CD14-positive monocyte (primary cell): ENCODE data around the gene MRPS6. TPM values are rescaled to one million over a fixed set of nuclear protein-coding genes. Genes with fewer than 3 reads are reported as not detected.

Experiments used
- DNase-seq, 3 donors: peaks; one replicate each; pipeline ENCODE4 v3.0.0-alpha.2; 2011 to 2022
- H2AFZ ChIP-seq: 2 replicates; pipeline ENCODE4 v1.6.0; 2012; ENCODE audit warnings: mild to moderate bottlenecking, low read depth, low read length, inconsistent platforms; ENCODE audit not compliant: insufficient read depth, poor library complexity, severe bottlenecking
- H3K27ac ChIP-seq, 2 donors: 1 replicate in 1 of 2; 2 replicates in 1 of 2; pipeline ENCODE4 v1.5.1; 2012 to 2013; ENCODE audit warnings: low read length in 2 of 2, control low read depth in 1 of 2, inconsistent platforms in 1 of 2, low read depth in 1 of 2, mild to moderate bottlenecking in 1 of 2
- H3K27me3 ChIP-seq, 2 donors: one replicate each; pipeline versions ENCODE4 v1.6.0 to v1.6.1; 2011 to 2013; ENCODE audit warnings: low read length in 2 of 2; ENCODE audit not compliant: control insufficient read depth in 2 of 2, insufficient read depth in 2 of 2
- H3K36me3 ChIP-seq, 2 donors: replicated peaks in 1 of 2; 1 replicate in 1 of 2; 2 replicates in 1 of 2; pipeline versions ENCODE4 v1.5.1 to v1.6.1; 2012 to 2013; ENCODE audit warnings: low read length in 2 of 2, control low read depth in 1 of 2, inconsistent platforms in 1 of 2, mild to moderate bottlenecking in 1 of 2; ENCODE audit not compliant: insufficient read depth in 2 of 2, control insufficient read depth in 1 of 2
- H3K4me1 ChIP-seq, 2 donors: 1 replicate in 1 of 2; 2 replicates in 1 of 2; pipeline versions ENCODE4 v1.5.1 to v1.6.1; 2012 to 2013; ENCODE audit warnings: low read length in 2 of 2, control low read depth in 1 of 2, inconsistent platforms in 1 of 2, mild to moderate bottlenecking in 1 of 2, moderate library complexity in 1 of 2; ENCODE audit not compliant: insufficient read depth in 2 of 2, control insufficient read depth in 1 of 2
- H3K4me2 ChIP-seq: replicated peaks from 2 replicates; pipeline ENCODE3; 2012; ENCODE audit warnings: low read length, moderate library complexity, mild to moderate bottlenecking; ENCODE audit not compliant: poor library complexity, severe bottlenecking; ENCODE audit errors: extremely low read depth
- H3K4me3 ChIP-seq, 3 experiments: fragments of 200-600 bp in 1 of 3; sonication (generic) in 1 of 3; replicated peaks in 1 of 3; 1 replicate in 2 of 3; 2 replicates in 1 of 3; pipeline ENCODE4 v1.5.1; 2011 to 2013; ENCODE audit warnings: low read length in 3 of 3, mild to moderate bottlenecking in 3 of 3, control low read depth in 2 of 3, low read depth in 2 of 3, inconsistent platforms in 1 of 3, moderate library complexity in 1 of 3
- H3K79me2 ChIP-seq: 2 replicates; pipeline ENCODE4 v1.6.0; 2012; ENCODE audit warnings: mild to moderate bottlenecking, control low read depth, inconsistent platforms, low read length, moderate library complexity; ENCODE audit not compliant: insufficient read depth
- H3K9ac ChIP-seq: 2 replicates; pipeline ENCODE4 v1.6.0; 2017; ENCODE audit warnings: low read length, mild to moderate bottlenecking; ENCODE audit not compliant: insufficient read depth, poor library complexity, severe bottlenecking
- H3K9me3 ChIP-seq, 2 donors: replicated peaks in 1 of 2; 1 replicate in 1 of 2; 2 replicates in 1 of 2; pipeline versions ENCODE4 v1.5.1 to v1.6.1; 2012 to 2013; ENCODE audit warnings: low read length in 2 of 2, control low read depth in 1 of 2; ENCODE audit not compliant: control insufficient read depth in 1 of 2, insufficient read depth in 1 of 2
- H4K20me1 ChIP-seq: 2 replicates; pipeline ENCODE4 v1.6.0; 2012; ENCODE audit warnings: mild to moderate bottlenecking, low read length, control low read depth, moderate library complexity; ENCODE audit not compliant: insufficient read depth
- H3K27ac Mint-ChIP-seq, 7 donors: one replicate each; pipeline ENCODE4 v1.8.0; 2020; ENCODE audit warnings: mild to moderate bottlenecking in 7 of 7, mixed read lengths in 7 of 7, moderate library complexity in 6 of 7, inconsistent platforms in 2 of 7
- H3K27me3 Mint-ChIP-seq, 3 donors: one replicate each; pipeline ENCODE4 v1.8.0; 2021 to 2022; ENCODE audit warnings: low read depth in 3 of 3, mild to moderate bottlenecking in 3 of 3, mixed read lengths in 3 of 3, moderate library complexity in 3 of 3, inconsistent platforms in 1 of 3
- H3K36me3 Mint-ChIP-seq, 2 donors: one replicate each; pipeline ENCODE4 v1.8.0; 2020; ENCODE audit warnings: mixed read lengths in 2 of 2, inconsistent platforms in 1 of 2, mild to moderate bottlenecking in 1 of 2
- H3K4me1 Mint-ChIP-seq: one replicate; pipeline ENCODE4 v1.8.0; 2020; ENCODE audit warnings: mild to moderate bottlenecking, mixed read lengths
- H3K4me3 Mint-ChIP-seq, 2 donors: one replicate each; pipeline ENCODE4 v1.8.0; 2020; ENCODE audit warnings: mild to moderate bottlenecking in 2 of 2, mixed read lengths in 2 of 2, moderate library complexity in 1 of 2
- H3K9me3 Mint-ChIP-seq, 7 donors: one replicate each; pipeline ENCODE4 v1.8.0; 2020 to 2022; ENCODE audit warnings: mixed read lengths in 7 of 7, mild to moderate bottlenecking in 6 of 7, moderate library complexity in 6 of 7, inconsistent platforms in 2 of 7
- WGBS: methylation state at CpG from one replicate; pipeline ENCODE4 v1.1.5; 2013; ENCODE audit warnings: missing lambda C conversion rate; ENCODE audit not compliant: insufficient coverage; 5-methylcytosine and 5-hydroxymethylcytosine counted together
- intact Hi-C, 2 donors: fragments of 100-400 bp; cut with micrococcal nuclease; formaldehyde crosslinking; loops; one replicate each; pipeline versions ENCODE4 v1.15.0 to v1.15.1; 2023
- polyA plus RNA-seq, 3 donors: library from polyadenylated mRNA; depleted of rRNA in 1 of 3; unstranded in 2 of 3; stranded (reverse) in 1 of 3; fragments of 300-500 nt in 2 of 3; fragments of >200 nt in 1 of 3; fragmentation: Illumina TruSeq in 2 of 3; gene quantifications; 1 replicate in 2 of 3; 2 replicates in 1 of 3; pipeline ENCODE4 v1.2.3, GENCODE V29; 2012 to 2021
- TF ChIP-seq, protein P1 (sequence below): fragments of 200-600 bp; IDR thresholded peaks from one replicate; pipeline ENCODE4 v1.8.0; 2022; ENCODE audit warnings: antibody characterized with exemption, mild to moderate bottlenecking

The MRPS6 gene
- polyA plus RNA-seq, 3 donors: 29.8 to 124 (median 101) TPM

DNA sequence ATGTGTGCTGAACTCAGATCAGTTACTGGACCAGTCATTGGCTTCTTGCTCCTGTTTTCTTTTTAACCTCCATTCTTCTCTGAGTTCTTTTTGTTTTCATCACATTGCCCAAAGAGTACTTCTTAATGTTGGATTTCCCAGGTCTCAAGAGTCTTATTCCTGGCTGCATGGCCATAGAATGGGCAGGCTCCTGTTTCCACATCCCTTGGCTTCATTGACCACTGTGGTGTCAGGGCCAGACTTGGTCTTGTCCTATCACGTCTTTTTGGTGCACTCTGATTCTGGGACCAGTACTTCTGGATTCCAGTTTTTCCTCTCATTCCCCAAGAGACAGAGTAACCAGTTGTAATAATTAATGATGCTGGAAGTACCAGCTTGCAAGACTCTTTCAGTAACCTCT is 41.8 kb downstream of the MRPS6 start:
- H3K79me2 ChIP-seq: peaks cover 20% of the 10 kb centered on the region
- Mint-ChIP-seq H3K4me3 (no peak overlapping the region), H3K36me3 (peaks cover 12 to 16% of the 10 kb centered on the region in 2 donors)

DNA sequence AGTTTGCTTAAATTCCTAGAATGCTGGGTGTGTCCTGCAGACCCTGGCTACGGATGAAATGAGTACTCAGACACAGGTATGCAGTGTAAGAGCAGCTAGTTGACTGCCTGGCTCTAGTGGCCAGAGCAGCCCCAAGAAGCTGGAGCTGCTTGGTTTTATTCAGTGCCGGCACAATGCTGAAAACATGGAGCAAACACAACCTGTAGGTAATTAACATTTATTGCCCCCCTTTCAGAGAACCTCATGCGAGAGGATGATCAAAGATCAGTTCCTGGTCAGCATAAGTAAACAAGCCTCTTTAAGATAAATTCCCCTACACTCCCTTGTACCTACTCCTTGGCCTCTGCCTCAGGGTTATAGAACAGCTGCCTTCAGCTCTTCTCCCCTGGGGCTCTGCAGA is 43.2 kb downstream of the MRPS6 start:
- H3K27ac ChIP-seq: no peak overlapping the region
- Mint-ChIP-seq H3K4me3 (no peak overlapping the region), H3K36me3 (peaks cover 12 to 16% of the 10 kb centered on the region in 2 donors), H3K27ac (no peak overlapping the region), H3K27me3 (no peaks in the 10 kb centered on the region), H3K9me3 (peaks cover 0 to 2% (median 0%) of the 10 kb centered on the region in 7 donors), H3K4me1 (peaks cover 20% of the 10 kb centered on the region)
- no peak for DNase-seq
- no peaks in the 10 kb centered on the region for H3K36me3 ChIP-seq
- no peaks in the 10 kb centered on the region for H3K4me1 ChIP-seq
- TF ChIP-seq, protein P1, sequence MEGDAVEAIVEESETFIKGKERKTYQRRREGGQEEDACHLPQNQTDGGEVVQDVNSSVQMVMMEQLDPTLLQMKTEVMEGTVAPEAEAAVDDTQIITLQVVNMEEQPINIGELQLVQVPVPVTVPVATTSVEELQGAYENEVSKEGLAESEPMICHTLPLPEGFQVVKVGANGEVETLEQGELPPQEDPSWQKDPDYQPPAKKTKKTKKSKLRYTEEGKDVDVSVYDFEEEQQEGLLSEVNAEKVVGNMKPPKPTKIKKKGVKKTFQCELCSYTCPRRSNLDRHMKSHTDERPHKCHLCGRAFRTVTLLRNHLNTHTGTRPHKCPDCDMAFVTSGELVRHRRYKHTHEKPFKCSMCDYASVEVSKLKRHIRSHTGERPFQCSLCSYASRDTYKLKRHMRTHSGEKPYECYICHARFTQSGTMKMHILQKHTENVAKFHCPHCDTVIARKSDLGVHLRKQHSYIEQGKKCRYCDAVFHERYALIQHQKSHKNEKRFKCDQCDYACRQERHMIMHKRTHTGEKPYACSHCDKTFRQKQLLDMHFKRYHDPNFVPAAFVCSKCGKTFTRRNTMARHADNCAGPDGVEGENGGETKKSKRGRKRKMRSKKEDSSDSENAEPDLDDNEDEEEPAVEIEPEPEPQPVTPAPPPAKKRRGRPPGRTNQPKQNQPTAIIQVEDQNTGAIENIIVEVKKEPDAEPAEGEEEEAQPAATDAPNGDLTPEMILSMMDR: no peak
- WGBS: 100% methylated on average over 3 of the region's 3 CpGs
- H3K9me3 ChIP-seq: no peaks in the 10 kb centered on the region
- intact Hi-C loops: no loop called here
- no peak overlapping the region for H2AFZ ChIP-seq
- H3K9ac ChIP-seq: no peak overlapping the region
- H3K79me2 ChIP-seq: peaks cover 13% of the 10 kb centered on the region
- peaks cover 34% of the 10 kb centered on the region for H4K20me1 ChIP-seq
- no peaks in the 10 kb centered on the region for H3K27me3 ChIP-seq
- H3K4me3 ChIP-seq: no peak overlapping the region
- no peak overlapping the region for H3K4me2 ChIP-seq

More for the DNA sequence above, 41.8 kb downstream of the MRPS6 start:
- H4K20me1 ChIP-seq: peaks cover 29% of the 10 kb centered on the region
- no peaks in the 10 kb centered on the region for H3K36me3 ChIP-seq
- H3K9me3 ChIP-seq: no peaks in the 10 kb centered on the region
- peaks cover 24% of the 10 kb centered on the region for H3K4me1 Mint-ChIP-seq
- no peak overlapping the region for H3K9ac ChIP-seq
- no peaks in the 10 kb centered on the region for H3K4me1 ChIP-seq
- H3K27ac ChIP-seq: no peak overlapping the region
- H3K4me3 ChIP-seq: no peak overlapping the region
- DNase-seq: no peak
- no CpG with 5 or more reads among the region's 1 CpG for WGBS
- TF ChIP-seq, protein P1: no peak
- intact Hi-C loops: no loop called here
- H3K27me3 Mint-ChIP-seq: no peaks in the 10 kb centered on the region
- H3K4me2 ChIP-seq: no peak overlapping the region
- H2AFZ ChIP-seq: no peak overlapping the region
- no peaks in the 10 kb centered on the region for H3K27me3 ChIP-seq
- H3K27ac Mint-ChIP-seq: no peak overlapping the region
- H3K9me3 Mint-ChIP-seq: peaks cover 0 to 2% (median 0%) of the 10 kb centered on the region in 7 donors
